GM10248 (cell line): ENCODE results near the gene RAMAC.

Experiments used
- CTCF ChIA-PET: fragments of 300-600 bp; sonication (Branson Sonifier 250); formaldehyde crosslinking; extraction: SDS; loops from one replicate; lab custom pipeline; 2021; ENCODE audit warnings: antibody characterized with exemption; lab: Yijun Ruan, JAX
- POLR2A ChIA-PET: fragments of 350-650 bp; sonication (Branson Sonifier 250); formaldehyde crosslinking; extraction: SDS; loops from one replicate; lab custom pipeline; 2020; ENCODE audit warnings: antibody characterized with exemption; lab: Yijun Ruan, JAX
- DNase-seq: peaks from one replicate; pipeline ENCODE4 v3.0.0; 2012; ENCODE audit errors: extremely low spot score
- CTCF ChIP-seq: IDR thresholded peaks from 2 replicates; pipeline ENCODE4 v1.5.1; 2012; ENCODE audit warnings: mild to moderate bottlenecking, low read depth; ENCODE audit errors: extremely low read depth, missing control alignments, control extremely low read depth

RAMAC gene

GRCh38 chr15:82986442-82986780, 401 bp downstream of the RAMAC start:
- POLR2A ChIA-PET: interaction anchor here (0.6 to 1.0 kb wide), 2 partner anchors 446 to 1938 kb away, joined by 3 read pairs; partner anchors contain the start of gene RPS17
- TF ChIP-seq CTCF: no peak
- CTCF ChIA-PET: interaction anchor here (0.8 to 5.1 kb wide), 5 partner anchors 14 to 455 kb away, joined by 3 to 30 read pairs (median 11); partner anchors contain the start of genes C15orf40 and RPS17
- DNase-seq: no peak

GRCh38 chr15:82992436-82992998, 6.5 kb downstream of the RAMAC start:
- POLR2A ChIA-PET: no interaction called here
- CTCF ChIA-PET: interaction anchor here (1.5 to 5.0 kb wide), 2 partner anchors 11 to 18 kb away, joined by 3 to 29 read pairs; partner anchors contain the start of gene C15orf40
- no peak for TF ChIP-seq CTCF
- DNase-seq: no peak

- TF ChIP-seq CTCF: no peak
- ChIA-PET POLR2A (no interaction called here), CTCF (interaction anchor here (1.0 to 5.0 kb wide), 3 partner anchors 10 to 150 kb away, joined by 3 to 29 read pairs (median 3); partner anchors contain the start of gene C15orf40)
- no peak for DNase-seq
Observed at GRCh38 chr15:82993144-82993543, 7.1 kb downstream of the RAMAC start.

GRCh38 chr15:82995076-82995475, 9.1 kb downstream of the RAMAC start:
- POLR2A ChIA-PET: no interaction called here
- DNase-seq: no peak
- TF ChIP-seq CTCF: no peak
- CTCF ChIA-PET: interaction anchor here (0.7 to 5.0 kb wide), 3 partner anchors 16 to 464 kb away, joined by 3 to 29 read pairs (median 3); partner anchors contain the start of gene C15orf40

- ChIA-PET CTCF (interaction anchor here (1.4 to 5.0 kb wide), 2 partner anchors 15 to 465 kb away, joined by 3 to 29 read pairs; partner anchors contain the start of gene C15orf40), POLR2A (no interaction called here)
- no peak for TF ChIP-seq CTCF
- no peak for DNase-seq
Observed at GRCh38 chr15:82995938-82996337, 9.9 kb downstream of the RAMAC start.

GRCh38 chr15:82999426-82999825, 13.4 kb downstream of the RAMAC start:
- ChIA-PET CTCF (interaction anchor here (0.7 to 5.9 kb wide), 16 partner anchors 13 to 472 kb away, joined by 3 to 74 read pairs (median 4); partner anchors contain the start of genes C15orf40, RAMAC and RPS17), POLR2A (no interaction called here)
- DNase-seq: no peak
- TF ChIP-seq CTCF: no peak
